ENCODE measurements around the gene OR2AT4. TPM values are rescaled to one million over a fixed set of nuclear protein-coding genes. Genes with fewer than 3 reads are reported as not detected.
"Not testable (repeated sequence)": the region's sequence is repeated elsewhere in the genome, so short reads cannot be mapped to it uniquely, and the experiment has no call there.

Gene OR2AT4
- polyA plus RNA-seq, 4 donors, result 0.03 TPM; not detected in 2

- DNase-seq (ENCODE audit: low read depth in 4 of 4, low spot score in 3 of 4), result no peak
These were observed 27.7 kb downstream of the OR2AT4 start for GRCh38 chr11:75068993-75069392.

GRCh38 chr11:75068559-75068958 lies 28.1 kb downstream of the OR2AT4 start:
- no peak for DNase-seq (ENCODE audit: low read depth in 4 of 4, low spot score in 3 of 4)

GRCh38 chr11:75066061-75066460 lies 30.6 kb downstream of the OR2AT4 start:
- DNase-seq (ENCODE audit: low read depth in 4 of 4, low spot score in 3 of 4), result no peak

- no peak for DNase-seq (ENCODE audit: low read depth in 4 of 4, low spot score in 3 of 4)
These were observed 32.8 kb downstream of the OR2AT4 start for GRCh38 chr11:75063741-75064314.

GRCh38 chr11:75059299-75059698 lies 37.4 kb downstream of the OR2AT4 start:
- DNase-seq (ENCODE audit: low read depth in 4 of 4, low spot score in 3 of 4), result no peak

- DNase-seq (ENCODE audit: low read depth in 4 of 4, low spot score in 3 of 4), result no peak
These were observed 39.9 kb downstream of the OR2AT4 start for GRCh38 chr11:75056814-75057213.

GRCh38 chr11:75055511-75055910 lies 41.2 kb downstream of the OR2AT4 start:
- DNase-seq (ENCODE audit: low read depth in 4 of 4, low spot score in 3 of 4), result no peak

GRCh38 chr11:75052457-75052856 lies 44.2 kb downstream of the OR2AT4 start:
- no peak for DNase-seq (ENCODE audit: low read depth in 4 of 4, low spot score in 3 of 4)

- DNase-seq (ENCODE audit: low read depth in 4 of 4, low spot score in 3 of 4), result no peak
These were observed 45.6 kb downstream of the OR2AT4 start for GRCh38 chr11:75051043-75051442.

GRCh38 chr11:75050516-75050915 lies 46.2 kb downstream of the OR2AT4 start:
- no peak for DNase-seq (ENCODE audit: low read depth in 4 of 4, low spot score in 3 of 4)

GRCh38 chr11:75049501-75050266 lies 47.0 kb downstream of the OR2AT4 start:
- DNase-seq (ENCODE audit: low read depth in 4 of 4, low spot score in 3 of 4), result not testable (repeated sequence)

- no peak for DNase-seq (ENCODE audit: low read depth in 4 of 4, low spot score in 3 of 4)
These were observed 49.5 kb downstream of the OR2AT4 start for GRCh38 chr11:75047191-75047590.

GRCh38 chr11:75046668-75047067 lies 50.0 kb downstream of the OR2AT4 start:
- not testable (repeated sequence) for DNase-seq (ENCODE audit: low read depth in 4 of 4, low spot score in 3 of 4)

GRCh38 chr11:75044381-75045170 lies 52.1 kb downstream of the OR2AT4 start:
- not testable (repeated sequence) for DNase-seq (ENCODE audit: low read depth in 4 of 4, low spot score in 3 of 4)

- not testable (repeated sequence) for DNase-seq (ENCODE audit: low read depth in 4 of 4, low spot score in 3 of 4)
These were observed 54.9 kb downstream of the OR2AT4 start for GRCh38 chr11:75041821-75042220.

GRCh38 chr11:75041263-75041662 lies 55.4 kb downstream of the OR2AT4 start:
- DNase-seq (ENCODE audit: low read depth in 4 of 4, low spot score in 3 of 4), result no peak

- no peak for DNase-seq (ENCODE audit: low read depth in 4 of 4, low spot score in 3 of 4)
These were observed 56.4 kb downstream of the OR2AT4 start for GRCh38 chr11:75040167-75040770.

GRCh38 chr11:75035911-75036565 lies 60.6 kb downstream of the OR2AT4 start:
- DNase-seq (ENCODE audit: low read depth in 4 of 4, low spot score in 3 of 4), result no peak

GRCh38 chr11:75035256-75035655 lies 61.4 kb downstream of the OR2AT4 start:
- no peak for DNase-seq (ENCODE audit: low read depth in 4 of 4, low spot score in 3 of 4)

GRCh38 chr11:75033916-75034315 lies 62.8 kb downstream of the OR2AT4 start:
- DNase-seq (ENCODE audit: low read depth in 4 of 4, low spot score in 3 of 4), result no peak

GRCh38 chr11:75032550-75032935 lies 64.1 kb downstream of the OR2AT4 start:
- DNase-seq (ENCODE audit: low read depth in 4 of 4, low spot score in 3 of 4), result no peak

Data from right renal pelvis (tissue), 4 donors.